Activated CD4-positive, alpha-beta T cell treated with anti-CD3 and anti-CD28 coated beads, Interleukin-2, Interleukin-4, amounts not matched to agents 100 ng/mL and 50 ng/mL, durations not matched to agents 16 hours and 8 hours (primary cell): ENCODE data around the gene AICDA.
A peak's percentile ranks its signal among the peaks of the same experiment; 100 is the strongest.
"Not testable (repeated sequence)": the region's sequence is repeated elsewhere in the genome, so short reads cannot be mapped to it uniquely, and the experiment has no call there.

ENCODE experiments used
- DNase-seq: peaks from one replicate; pipeline ENCODE4 v3.0.0-alpha.2; 2020; ENCODE audit warnings: low spot score

The AICDA gene

DNA sequence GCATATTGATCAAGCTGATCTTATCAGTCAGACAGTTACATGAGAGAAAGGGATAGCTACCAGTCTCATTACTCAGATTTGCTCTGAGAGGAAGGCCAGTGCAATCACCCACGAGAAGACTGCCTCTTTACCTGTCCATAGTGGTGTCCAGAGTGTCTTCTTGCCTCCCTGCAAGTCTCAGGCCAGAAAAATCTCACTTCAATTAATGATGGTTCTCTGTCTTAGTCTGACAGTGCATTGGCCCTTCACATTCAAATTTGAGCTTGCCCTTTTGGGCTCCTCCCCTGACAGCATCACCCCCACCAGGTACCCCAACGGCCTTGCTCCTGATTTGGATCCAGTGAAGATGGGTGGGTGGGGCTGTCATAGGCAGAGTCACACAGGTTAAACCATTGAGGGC lies at the start of gene AICDA:
AICDA (minus strand) TSS at position 231 of the 400 bp plus-strand sequence; CDS start at position 139, 92 bp downstream.
- no peak for DNase-seq

DNA sequence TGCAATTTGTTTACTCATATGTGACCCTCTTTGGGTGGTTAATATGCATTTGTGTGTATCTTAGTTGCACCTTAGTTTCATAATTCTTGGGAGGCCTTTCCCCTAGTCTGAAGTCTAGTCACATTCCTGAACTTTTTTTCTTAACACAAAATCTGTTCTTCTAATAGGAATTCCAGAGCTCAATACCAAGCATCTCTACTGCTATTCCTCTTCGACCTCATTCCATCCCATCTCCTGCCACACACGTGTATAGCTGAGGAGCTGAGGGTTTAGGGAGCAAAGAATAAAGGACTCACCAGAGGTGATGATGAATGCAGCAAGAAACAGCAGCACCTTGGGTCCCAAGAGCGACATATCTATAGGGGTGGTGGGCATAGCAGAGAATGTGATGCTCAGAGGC lies 49.1 kb upstream of the AICDA start:
- no peak for DNase-seq

DNA sequence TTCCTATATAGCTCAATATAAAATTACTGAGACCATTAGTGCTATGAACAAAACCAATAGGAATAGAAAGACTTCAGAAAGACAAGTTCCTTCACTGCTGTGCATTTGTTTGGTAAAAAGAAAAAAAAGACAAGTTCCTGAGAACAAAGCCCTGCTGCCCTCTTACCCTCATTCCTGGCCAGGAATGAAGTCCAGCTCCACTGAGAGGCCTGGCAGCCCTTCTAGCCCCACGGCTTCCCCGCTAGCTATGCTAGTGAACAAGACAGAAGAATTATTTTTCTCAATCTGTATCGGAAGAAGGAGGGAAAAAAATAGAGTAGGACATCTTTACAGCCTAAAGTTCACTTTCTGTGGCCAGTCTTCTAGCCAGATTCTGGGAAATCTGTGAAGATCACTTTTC lies 48.4 kb upstream of the AICDA start:
- no peak for DNase-seq

DNA sequence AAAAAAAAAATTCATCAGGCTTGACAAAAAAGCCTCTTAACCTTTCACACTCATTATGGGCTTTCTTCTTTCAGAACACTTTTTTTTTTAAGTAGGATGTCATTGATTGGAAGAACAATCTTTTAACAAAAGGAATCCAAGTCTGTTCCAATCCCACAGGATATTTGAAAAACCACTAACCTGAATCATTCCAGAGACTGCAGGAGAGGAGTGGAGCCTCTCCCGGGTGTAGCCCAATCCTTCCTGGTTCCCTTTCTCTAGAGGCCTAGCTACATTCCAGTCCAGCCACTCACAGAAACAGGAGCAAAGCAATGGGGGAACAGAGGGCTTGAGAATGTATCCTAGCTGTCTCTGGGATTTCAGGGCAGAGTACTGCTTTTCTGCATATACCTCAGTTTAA lies 45.7 kb upstream of the AICDA start:
- no peak for DNase-seq

DNA sequence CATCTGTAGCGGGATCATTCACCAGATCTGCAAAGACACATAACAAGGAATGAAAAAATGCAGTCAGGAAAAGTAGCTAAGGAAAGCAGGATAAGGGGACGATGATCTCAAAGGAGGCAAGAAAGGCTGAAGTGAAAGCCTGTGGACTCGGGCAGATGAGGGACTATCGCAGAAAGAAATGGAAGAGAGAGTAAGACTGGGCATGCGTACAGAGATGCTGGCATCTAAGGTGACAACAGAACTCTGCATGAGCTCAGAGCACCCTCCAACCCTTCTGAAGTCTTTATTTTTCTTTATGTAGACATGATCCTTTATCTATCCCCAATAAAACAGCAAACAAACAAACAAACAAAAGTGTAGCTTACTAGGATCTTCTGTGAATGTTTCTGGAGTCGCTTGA lies 42.8 kb upstream of the AICDA start:
- DNase-seq = no peak

DNA sequence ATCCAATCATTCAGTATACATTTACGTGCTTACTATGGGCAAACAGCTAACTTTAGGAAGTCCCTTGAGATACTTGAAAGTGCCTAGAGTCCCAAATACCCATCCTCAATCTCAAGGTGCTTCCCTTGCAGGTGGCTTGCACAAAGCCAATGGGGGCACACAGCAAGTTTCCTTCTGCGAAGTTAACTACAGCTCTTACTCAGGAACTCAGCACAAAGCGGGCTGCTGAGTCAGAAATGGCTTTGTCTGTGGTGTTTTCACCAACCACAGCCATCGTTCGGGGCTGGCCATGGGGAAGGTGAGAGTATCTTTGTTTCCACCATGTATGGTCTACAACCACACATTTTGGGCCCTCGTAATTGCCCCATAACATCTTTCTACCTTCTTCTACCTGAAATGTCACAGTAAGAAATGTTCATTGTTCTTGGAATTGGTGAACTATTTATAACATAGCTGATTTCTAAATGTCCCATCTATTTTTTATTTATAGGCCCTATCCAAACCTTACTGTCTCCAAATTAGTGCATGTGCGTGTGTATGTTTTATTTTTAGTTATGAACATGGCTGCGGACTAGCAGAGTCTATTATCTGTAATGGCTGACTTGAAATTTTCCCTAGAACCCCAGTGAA lies 36.0 kb upstream of the AICDA start:
- peak; percentile 89 for DNase-seq

DNA sequence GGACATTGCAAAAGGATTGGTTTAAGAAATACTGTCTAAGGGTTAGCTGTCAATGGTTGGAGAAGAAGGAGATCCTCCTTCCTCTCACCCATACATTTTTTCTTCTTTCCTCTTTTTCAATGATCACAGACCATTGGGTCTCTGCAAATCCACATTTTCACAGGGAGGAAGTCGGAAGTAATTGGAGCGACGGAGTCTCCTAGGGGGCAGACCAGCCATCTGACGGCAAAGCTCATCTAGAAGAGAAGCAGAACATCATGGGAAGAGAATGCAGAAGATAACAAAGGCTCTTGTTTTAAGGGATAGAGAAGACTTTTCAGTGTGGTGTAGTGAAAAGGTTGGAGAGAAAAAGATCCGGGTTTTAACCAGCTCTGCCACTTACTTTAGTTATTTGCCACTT lies 35.3 kb upstream of the AICDA start:
- no peak for DNase-seq

DNA sequence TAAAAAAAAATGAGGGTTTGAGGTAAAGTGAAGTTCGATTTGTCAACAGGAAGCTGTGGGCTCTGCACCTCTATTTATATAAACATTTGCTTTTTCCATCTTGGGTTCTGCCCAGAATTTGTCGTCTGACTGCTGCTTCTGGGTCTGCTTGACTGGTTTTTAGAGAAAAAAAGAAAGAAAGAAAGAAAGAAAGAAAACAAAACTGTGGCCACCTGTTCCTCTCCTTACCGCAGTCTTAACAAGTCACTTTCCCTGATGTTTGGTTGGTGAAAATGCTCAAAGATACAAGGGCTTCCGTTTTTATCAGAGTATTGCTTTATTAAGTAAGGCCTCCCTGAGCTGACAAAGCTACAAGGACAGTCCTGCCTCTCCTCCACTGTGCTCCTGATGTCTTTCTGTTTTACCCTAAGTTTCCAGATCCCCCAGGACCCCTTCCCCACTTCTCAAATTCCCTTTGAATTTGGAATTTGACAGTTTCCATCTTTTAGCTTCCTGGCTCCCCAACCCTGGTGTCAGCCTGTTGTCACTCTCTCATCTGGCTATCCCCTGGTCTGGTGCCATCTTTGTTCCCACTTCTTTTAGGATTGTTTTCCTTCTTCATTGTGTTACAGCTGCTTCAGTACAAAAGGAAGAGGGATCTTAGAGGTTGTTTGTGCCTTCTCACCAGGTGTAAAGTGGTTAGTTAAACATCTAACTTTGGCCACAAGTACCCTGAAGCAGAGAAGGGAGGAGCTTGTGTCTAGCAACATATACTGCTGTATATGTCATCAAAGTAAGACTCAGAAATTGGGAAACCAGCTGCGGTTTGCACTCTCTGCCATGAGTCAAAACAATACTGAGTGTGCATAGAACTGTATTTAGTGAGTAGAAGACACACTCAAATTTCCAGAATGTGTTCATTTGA lies 31.9 kb upstream of the AICDA start:
- peak; percentile 84 for DNase-seq

DNA sequence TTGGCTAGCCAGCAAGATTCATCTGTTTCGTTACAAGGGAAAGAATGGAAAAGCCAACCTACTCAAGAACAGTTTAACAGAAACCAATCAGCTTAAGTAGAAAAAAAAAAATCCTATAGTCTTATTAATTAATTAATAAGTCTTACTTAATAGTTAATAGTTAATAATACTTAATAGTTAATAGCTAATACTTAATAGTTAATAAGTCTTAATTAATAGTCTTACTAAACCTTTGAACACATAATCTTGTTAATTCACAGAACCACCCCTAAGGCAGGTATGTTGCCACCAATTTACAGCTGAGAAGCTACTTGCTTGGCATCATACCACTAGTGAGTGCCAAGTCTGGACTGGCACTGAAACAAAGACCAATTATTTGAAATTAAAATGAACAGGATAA lies 30.1 kb upstream of the AICDA start:
- DNase-seq = no peak

DNA sequence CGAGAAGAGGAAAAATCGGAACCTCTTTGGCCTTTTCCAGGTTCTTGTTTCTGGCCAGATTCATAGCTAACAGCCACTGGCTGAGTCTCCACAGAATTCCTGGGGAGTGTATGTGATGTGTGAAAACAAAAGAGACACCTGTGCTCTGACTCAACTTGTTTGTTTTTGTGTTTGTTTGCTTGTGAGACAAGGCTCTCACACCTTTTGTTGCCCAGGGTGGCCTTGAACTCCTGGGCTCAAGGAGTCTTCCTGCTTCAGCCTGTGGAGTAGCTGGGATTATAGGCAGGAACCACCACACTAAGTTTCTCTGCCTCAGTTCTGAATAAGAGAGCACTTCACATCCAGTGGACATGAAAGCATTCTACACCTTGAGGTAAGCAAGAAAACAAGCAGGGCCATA lies 27.3 kb upstream of the AICDA start:
- no peak for DNase-seq

DNA sequence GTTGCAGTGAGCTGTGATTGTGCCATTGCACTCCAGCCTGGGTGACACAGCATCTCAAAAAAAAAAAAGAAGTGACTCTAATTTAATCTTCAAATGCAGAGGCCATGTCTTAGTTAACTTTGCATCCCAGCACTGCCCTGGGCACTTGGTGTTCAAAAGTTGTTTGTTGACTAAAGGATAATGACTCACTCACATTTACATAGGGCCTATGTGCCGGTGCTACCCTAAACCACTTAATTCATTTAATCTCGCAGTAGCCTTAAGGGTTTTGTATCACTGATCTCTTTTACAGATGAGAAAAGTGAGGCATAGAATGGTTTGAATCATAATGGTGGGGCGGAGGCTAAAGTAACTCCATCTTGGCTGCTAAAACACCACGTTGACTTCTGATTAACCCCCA lies 26.3 kb upstream of the AICDA start:
- DNase-seq = no peak

DNA sequence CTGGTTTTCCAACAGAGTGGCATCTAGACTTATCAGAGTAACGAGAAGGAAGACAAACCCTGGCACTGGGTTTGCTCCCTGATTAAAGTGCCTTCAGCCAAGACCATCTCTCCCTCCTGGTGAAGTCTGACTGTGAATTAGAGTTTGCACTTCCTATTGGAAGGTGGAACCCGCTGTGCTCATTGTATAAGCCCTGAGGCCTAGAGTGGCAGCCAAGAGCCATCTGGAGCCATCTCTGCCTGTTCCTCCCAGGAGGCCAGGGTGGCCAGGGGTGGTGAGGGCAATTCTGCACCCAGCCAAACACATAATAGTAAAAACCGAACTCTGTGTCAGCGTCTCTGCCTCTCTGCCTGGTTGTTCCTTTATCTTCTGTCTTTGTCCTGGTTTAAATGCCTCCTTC lies 25.0 kb upstream of the AICDA start:
- DNase-seq = no peak

DNA sequence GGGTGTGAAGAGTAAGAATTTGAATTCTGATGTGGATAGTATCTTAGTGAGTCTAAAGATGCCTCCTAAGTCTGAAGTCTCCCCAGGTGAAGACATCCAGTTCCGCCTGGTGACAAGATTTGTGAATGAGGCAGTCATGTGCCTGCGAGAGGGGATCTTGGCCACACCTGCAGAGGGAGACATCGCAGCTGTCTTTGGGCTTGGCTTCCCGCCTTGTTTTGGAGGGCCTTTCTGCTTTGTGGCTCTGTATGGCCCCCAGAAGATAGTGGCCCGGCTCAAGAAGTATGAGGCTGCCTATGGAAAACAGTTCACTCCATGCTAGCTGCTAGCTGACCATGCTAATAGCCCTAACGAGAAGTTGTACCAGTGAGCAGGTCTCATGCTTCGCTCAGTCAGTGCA lies 24.6 kb upstream of the AICDA start:
- no peak for DNase-seq

DNA sequence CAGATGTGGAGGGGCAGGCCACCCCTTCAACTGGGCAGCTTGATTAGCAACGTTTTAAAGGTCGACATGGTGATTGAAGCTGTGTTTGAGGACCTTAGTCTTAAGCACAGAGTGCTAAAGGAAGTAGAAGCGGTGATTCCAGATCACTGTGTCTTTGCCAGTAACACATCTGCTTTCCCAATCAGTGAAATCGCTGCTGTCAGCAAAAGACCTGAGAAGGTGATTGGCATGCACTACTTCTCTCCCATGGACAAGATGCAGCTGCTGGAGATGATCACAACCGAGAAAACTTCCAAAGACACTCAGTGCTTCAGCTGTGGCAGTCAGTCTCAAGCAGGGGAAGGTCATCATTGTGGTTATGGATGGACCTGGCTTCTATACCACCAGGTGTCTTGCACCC lies 23.9 kb upstream of the AICDA start:
- DNase-seq = no peak

DNA sequence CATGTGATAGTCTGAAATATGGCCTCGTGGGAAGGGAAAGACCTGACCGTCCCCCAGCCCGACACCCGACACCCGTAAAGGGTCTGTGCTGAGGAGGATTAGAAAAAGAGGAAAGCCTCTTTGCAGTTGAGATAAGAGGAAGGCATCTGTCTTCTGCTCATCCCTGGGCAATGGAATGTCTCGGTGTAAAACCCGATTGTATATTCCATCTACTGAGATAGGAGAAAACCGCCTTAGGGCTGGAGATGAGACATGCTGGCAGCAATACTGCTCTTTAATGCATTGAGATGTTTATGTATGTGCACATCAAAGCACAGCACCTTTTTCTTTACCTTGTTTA lies 23.3 kb upstream of the AICDA start:
- DNase-seq = not testable (repeated sequence)

DNA sequence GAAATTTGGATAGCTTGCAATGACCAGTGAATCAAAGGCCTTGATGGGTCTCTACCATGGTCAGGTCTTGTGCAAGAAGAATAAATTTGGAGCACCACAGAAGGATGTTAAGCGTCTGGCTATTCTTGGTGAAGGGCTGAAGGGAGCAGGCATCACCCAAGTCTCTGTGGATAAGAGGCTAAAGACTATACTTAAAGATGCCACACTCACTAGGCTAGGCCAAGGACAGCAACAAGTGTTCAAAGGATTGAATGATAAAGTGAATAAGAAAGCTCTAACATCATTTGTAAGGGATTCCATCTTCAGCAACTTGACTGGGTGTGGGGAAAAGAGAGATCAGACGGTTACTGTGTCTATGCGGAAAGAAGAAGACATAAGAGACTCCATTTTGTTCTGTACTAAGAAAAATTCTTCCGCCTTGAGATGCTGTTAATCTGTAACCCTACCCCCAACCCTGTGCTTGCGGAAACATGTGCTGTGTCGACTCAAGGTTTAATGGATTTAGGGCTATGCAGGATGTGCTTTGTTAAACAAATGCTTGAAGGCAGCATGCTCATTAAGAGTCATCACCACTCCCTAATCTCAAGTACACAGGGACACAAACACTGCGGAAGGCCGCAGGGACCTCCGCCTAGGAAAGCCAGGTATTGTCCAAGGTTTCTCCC lies 22.8 kb upstream of the AICDA start:
- DNase-seq = not testable (repeated sequence)

DNA sequence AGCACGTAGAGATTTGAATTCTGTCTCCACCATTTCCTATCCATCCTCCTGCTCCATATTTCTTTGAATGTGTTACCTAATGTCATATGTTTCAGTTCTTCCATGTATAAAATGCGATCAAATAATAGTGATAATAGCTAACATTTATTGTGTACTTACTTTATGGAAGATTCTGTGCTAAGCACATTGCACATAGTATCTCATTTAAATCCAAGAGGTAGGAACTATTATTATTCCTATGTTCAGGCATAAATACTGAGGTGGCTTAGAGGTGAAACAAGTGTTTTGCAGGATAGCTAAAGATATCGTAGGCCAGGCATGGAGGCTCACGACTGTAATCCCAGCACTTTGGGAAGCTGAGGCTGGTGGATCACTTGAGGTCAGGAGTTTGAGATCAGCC lies 17.5 kb upstream of the AICDA start:
- no peak for DNase-seq

DNA sequence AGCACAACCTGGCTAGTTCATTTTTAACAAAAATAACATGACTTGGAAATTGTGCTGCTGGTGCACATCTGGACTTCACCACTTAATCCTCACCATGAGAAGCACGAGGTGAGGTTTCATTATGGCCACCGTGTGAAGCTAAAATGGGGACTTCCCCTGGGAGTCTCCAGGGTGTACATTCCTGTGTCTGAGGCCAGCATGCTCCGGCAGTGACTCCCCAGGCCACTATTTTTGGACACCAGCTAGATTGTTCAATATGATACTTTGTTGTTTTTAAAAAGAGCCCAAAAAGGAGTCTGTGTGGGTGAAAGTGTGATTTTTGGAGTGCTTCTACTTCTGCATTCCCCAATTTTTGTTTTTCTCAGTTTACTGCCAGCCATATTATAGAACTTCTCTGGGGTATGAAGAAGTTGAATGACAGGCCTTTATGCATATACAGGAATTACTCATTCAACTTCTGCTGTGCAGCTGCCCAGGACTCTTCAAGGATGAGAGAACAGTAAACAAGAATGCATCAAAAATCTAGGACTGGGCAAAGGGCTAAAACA lies 16.9 kb upstream of the AICDA start:
- no peak for DNase-seq

DNA sequence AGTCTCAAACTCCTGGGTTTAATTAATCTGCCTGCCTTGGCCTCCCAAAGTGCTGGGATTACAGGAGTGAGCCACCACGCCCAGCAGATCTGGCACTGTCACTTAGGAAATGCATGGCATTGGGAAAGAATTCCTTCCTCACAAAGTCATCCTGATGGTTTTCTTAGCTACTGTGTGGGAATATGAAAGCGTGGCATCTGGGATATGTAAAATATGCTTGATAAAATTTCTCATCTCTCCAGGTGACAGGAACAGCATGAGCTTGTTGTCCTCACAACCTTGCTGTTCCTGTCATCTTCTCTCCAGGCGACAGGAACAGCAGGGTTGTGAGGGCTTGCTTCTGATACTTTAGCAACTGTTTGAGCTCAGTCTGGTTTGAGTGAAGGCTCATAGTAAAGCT lies 16.1 kb upstream of the AICDA start:
- no peak for DNase-seq

DNA sequence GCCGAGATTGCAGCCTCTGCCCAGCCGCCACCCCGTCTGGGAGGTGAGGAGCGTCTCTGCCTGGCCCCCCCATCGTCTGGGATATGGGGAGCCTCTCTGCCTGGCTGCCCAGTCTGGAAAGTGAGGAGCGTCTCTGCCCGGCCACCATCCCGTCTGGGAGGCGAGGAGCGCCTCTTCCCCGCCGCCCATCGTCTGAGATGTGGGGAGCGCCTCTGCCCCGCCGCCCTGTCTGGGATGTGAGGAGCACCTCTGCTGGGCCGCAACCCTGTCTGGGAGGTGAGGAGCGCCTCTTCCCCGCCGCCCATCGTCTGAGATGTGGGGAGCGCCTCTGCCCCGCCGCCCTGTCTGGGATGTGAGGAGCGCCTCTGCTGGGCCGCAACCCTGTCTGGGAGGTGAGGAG lies 12.1 kb upstream of the AICDA start:
- not testable (repeated sequence) for DNase-seq

DNA sequence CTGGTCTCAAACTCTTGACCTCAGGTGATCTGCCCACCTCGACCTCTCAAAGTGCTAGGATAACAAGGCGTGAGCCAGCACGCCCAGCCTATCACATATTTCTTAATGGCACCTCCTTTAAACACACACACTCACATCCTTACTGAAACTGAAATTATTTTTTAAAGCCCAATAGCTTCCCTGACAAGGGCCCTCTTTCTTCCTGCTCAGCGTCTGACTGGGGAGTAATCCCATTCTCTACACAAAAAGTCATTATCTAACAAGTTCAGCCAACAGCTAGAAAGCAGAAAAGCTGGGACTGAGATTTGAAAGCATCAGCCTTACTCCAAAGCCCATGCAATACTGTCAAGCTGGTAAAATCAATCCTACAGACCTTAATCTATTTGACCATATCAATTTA lies 10.0 kb upstream of the AICDA start:
- DNase-seq = no peak

DNA sequence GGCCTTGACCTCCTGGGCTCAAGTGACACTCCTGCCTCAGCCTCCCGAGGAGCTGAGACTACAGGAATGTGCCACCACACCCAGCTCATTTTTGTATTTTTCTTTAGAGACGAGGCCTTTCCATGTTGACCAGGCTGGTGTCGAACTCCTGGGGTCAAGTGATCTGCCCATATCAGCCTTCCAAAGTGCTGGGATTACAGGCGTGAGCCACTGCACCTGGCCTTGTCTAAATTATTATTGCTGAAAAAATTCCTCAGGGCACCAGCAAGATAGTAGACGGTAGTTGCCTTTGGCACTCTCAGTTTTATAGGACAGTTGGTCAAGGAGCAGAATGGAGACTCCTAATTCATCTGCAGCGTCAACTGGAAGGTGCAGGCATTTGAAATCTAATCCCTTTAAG lies 2.5 kb upstream of the AICDA start:
- no peak for DNase-seq

DNA sequence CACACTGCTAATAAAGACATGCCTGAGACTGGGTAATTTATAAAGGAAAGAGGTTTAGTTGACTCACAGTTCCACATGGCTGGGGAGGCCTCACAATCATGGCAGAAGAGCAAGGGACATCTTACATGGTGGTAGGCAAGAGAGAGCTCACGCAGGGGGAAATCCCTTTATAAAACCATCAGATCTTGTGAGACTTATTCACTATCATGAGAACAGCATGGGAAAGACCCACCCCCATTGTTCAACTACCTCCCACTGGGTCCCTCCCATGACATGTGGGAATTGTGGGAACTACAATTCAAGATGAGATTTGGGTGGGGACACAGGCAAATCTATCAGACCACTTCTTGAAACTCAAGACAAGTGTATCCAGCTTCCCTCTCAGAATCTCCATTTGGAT lies 1.2 kb upstream of the AICDA start:
- not testable (repeated sequence) for DNase-seq
